ENCODE data around the gene NME9. TPM values are rescaled to one million over a fixed set of nuclear protein-coding genes. Genes with fewer than 3 reads are reported as not detected.
"Not testable (repeated sequence)": the region's sequence is repeated elsewhere in the genome, so short reads cannot be mapped to it uniquely, and the experiment has no call there.

The NME9 gene
- 1 to 10 TPM in 2 of 6 donors, under 1 TPM in 3, not detected in 1; 0.34 to 1.2 (median 0.87) TPM for polyA plus RNA-seq (ENCODE audit: low read depth in 6 of 6)

GRCh38 chr3:138329127-138329983 lies at the start of gene NME9:
NME9 (minus strand) TSS chr3:138329851; CDS start chr3:138329335, 516 bp downstream.
- Mint-ChIP-seq H3K27me3 (peaks cover 18 to 22% (median 22%) of the 10 kb centered on the region in 3 donors), H3K27ac (peak within 1 kb of the TSS in 5 of 6 donors; percentile 22 to 92 (median 47)), H3K36me3 (no peaks in the 10 kb centered on the region), H3K9me3 (no peaks in the 10 kb centered on the region), H3K4me3 (peak within 1 kb of the TSS; percentile 86 to 97 (median 92)), H3K4me1 (peaks cover 12 to 14% (median 12%) of the 10 kb centered on the region in 3 donors)
- ATAC-seq (ENCODE audit: low read depth in 2 of 2): peak; percentile 80 to 83
- DNase-seq: peak; percentile 61

- ATAC-seq (ENCODE audit: low read depth in 2 of 2) (no peak), DNase-seq (no peak)
- H3K27me3 Mint-ChIP-seq: peaks cover 76 to 80% (median 78%) of the 10 kb centered on the region in 3 donors
- H3K9me3 Mint-ChIP-seq: peaks cover 0 to 12% (median 5%) of the 10 kb centered on the region in 7 donors
- peaks cover 0 to 18% of the 10 kb centered on the region in 2 donors for H3K36me3 Mint-ChIP-seq
- no peaks in the 10 kb centered on the region for H3K4me1 Mint-ChIP-seq
- no peak overlapping the region for H3K27ac Mint-ChIP-seq
- H3K4me3 Mint-ChIP-seq: no peak overlapping the region
Observed at GRCh38 chr3:138378990-138379389, 49.3 kb upstream of the NME9 start.

- no peak overlapping the region for H3K27ac Mint-ChIP-seq
- DNase-seq: no peak
- peaks cover 0 to 12% (median 5%) of the 10 kb centered on the region in 7 donors for H3K9me3 Mint-ChIP-seq
- no peaks in the 10 kb centered on the region for H3K4me1 Mint-ChIP-seq
- ATAC-seq (ENCODE audit: low read depth in 2 of 2): no peak
- H3K27me3 Mint-ChIP-seq: peaks cover 75 to 76% (median 75%) of the 10 kb centered on the region in 3 donors
- peak overlapping the region in 1 of 8 donors; percentile 26 for H3K4me3 Mint-ChIP-seq
- peaks cover 0 to 12% of the 10 kb centered on the region in 2 donors for H3K36me3 Mint-ChIP-seq
Observed at GRCh38 chr3:138378331-138378730, 48.7 kb upstream of the NME9 start.

GRCh38 chr3:138377804-138378203 lies 48.2 kb upstream of the NME9 start:
- no peaks in the 10 kb centered on the region for H3K4me1 Mint-ChIP-seq
- H3K27ac Mint-ChIP-seq: no peak overlapping the region
- no peak for ATAC-seq (ENCODE audit: low read depth in 2 of 2)
- H3K27me3 Mint-ChIP-seq: peaks cover 75 to 79% (median 79%) of the 10 kb centered on the region in 3 donors
- H3K36me3 Mint-ChIP-seq: peaks cover 0 to 12% of the 10 kb centered on the region in 2 donors
- no peak for DNase-seq
- H3K4me3 Mint-ChIP-seq: no peak overlapping the region
- H3K9me3 Mint-ChIP-seq: peaks cover 0 to 12% (median 6%) of the 10 kb centered on the region in 7 donors

GRCh38 chr3:138377212-138377611 lies 47.6 kb upstream of the NME9 start:
- peaks cover 75 to 82% (median 80%) of the 10 kb centered on the region in 3 donors for H3K27me3 Mint-ChIP-seq
- H3K4me1 Mint-ChIP-seq, H3K27ac Mint-ChIP-seq: not testable (repeated sequence)

GRCh38 chr3:138376663-138377062 lies 47.0 kb upstream of the NME9 start:
- H3K27me3 Mint-ChIP-seq: peaks cover 75 to 84% (median 81%) of the 10 kb centered on the region in 3 donors
- H3K27ac Mint-ChIP-seq: no peak overlapping the region
- ATAC-seq (ENCODE audit: low read depth in 2 of 2) (no peak), DNase-seq (no peak)
- H3K4me1 Mint-ChIP-seq: peaks cover 3 to 7% (median 4%) of the 10 kb centered on the region in 3 donors
- H3K9me3 Mint-ChIP-seq: peaks cover 3 to 12% (median 9%) of the 10 kb centered on the region in 7 donors
- H3K4me3 Mint-ChIP-seq: no peak overlapping the region
- H3K36me3 Mint-ChIP-seq: peaks cover 0 to 12% of the 10 kb centered on the region in 2 donors

More at GRCh38 chr3:138377212-138377611, 47.6 kb upstream of the NME9 start:
- Mint-ChIP-seq H3K9me3 (peaks cover 0 to 12% (median 6%) of the 10 kb centered on the region in 7 donors), H3K36me3 (peaks cover 0 to 12% of the 10 kb centered on the region in 2 donors)
- not testable (repeated sequence) for H3K4me3 Mint-ChIP-seq; ATAC-seq (ENCODE audit: low read depth in 2 of 2); DNase-seq

GRCh38 chr3:138375447-138375846 lies 45.8 kb upstream of the NME9 start:
- H3K27me3 Mint-ChIP-seq: peaks cover 69 to 80% (median 78%) of the 10 kb centered on the region in 3 donors

GRCh38 chr3:138374573-138375134 lies 45.0 kb upstream of the NME9 start:
- H3K4me3 Mint-ChIP-seq: peak overlapping the region in 1 of 8 donors; percentile 9
- H3K27ac Mint-ChIP-seq: peak overlapping the region in 1 of 6 donors; percentile 22
- peaks cover 0 to 14% of the 10 kb centered on the region in 2 donors for H3K36me3 Mint-ChIP-seq
- H3K4me1 Mint-ChIP-seq: peaks cover 11 to 14% (median 13%) of the 10 kb centered on the region in 3 donors
- DNase-seq (no peak), ATAC-seq (ENCODE audit: low read depth in 2 of 2) (no peak)
- H3K9me3 Mint-ChIP-seq: peaks cover 6 to 19% (median 14%) of the 10 kb centered on the region in 7 donors
- H3K27me3 Mint-ChIP-seq: peaks cover 62 to 73% (median 72%) of the 10 kb centered on the region in 3 donors

More at GRCh38 chr3:138375447-138375846, 45.8 kb upstream of the NME9 start:
- Mint-ChIP-seq H3K4me1 (peaks cover 11 to 14% (median 13%) of the 10 kb centered on the region in 3 donors), H3K9me3 (peaks cover 6 to 19% (median 14%) of the 10 kb centered on the region in 7 donors), H3K36me3 (peaks cover 0 to 14% of the 10 kb centered on the region in 2 donors), H3K4me3 (no peak overlapping the region), H3K27ac (no peak overlapping the region)
- ATAC-seq (ENCODE audit: low read depth in 2 of 2) (no peak), DNase-seq (no peak)

GRCh38 chr3:138373736-138374094 lies 44.1 kb upstream of the NME9 start:
- no peak overlapping the region for H3K27ac Mint-ChIP-seq
- H3K4me3 Mint-ChIP-seq: no peak overlapping the region
- no peak for DNase-seq
- H3K27me3 Mint-ChIP-seq: peaks cover 58 to 74% (median 72%) of the 10 kb centered on the region in 3 donors
- ATAC-seq (ENCODE audit: low read depth in 2 of 2): no peak
- H3K4me1 Mint-ChIP-seq: peaks cover 11 to 14% (median 13%) of the 10 kb centered on the region in 3 donors
- H3K36me3 Mint-ChIP-seq: peaks cover 0 to 14% of the 10 kb centered on the region in 2 donors
- H3K9me3 Mint-ChIP-seq: peaks cover 6 to 19% (median 14%) of the 10 kb centered on the region in 7 donors

- peaks cover 0 to 14% of the 10 kb centered on the region in 2 donors for H3K36me3 Mint-ChIP-seq
- H3K4me3 Mint-ChIP-seq: no peak overlapping the region
- peaks cover 6 to 19% (median 14%) of the 10 kb centered on the region in 7 donors for H3K9me3 Mint-ChIP-seq
- H3K27me3 Mint-ChIP-seq: peaks cover 56 to 74% (median 71%) of the 10 kb centered on the region in 3 donors
- H3K27ac Mint-ChIP-seq: no peak overlapping the region
- ATAC-seq (ENCODE audit: low read depth in 2 of 2) (no peak), DNase-seq (no peak)
- H3K4me1 Mint-ChIP-seq: peaks cover 11 to 14% (median 13%) of the 10 kb centered on the region in 3 donors
Observed at GRCh38 chr3:138373087-138373735, 43.6 kb upstream of the NME9 start.

GRCh38 chr3:138371070-138371965 lies 41.7 kb upstream of the NME9 start:
- Mint-ChIP-seq H3K27ac (peak overlapping the region in 2 of 6 donors; percentile 22 to 28), H3K4me3 (peak overlapping the region in 2 of 8 donors; percentile 16 to 25), H3K4me1 (peaks cover 11 to 14% (median 13%) of the 10 kb centered on the region in 3 donors), H3K9me3 (peaks cover 6 to 19% (median 14%) of the 10 kb centered on the region in 7 donors), H3K27me3 (peaks cover 49 to 76% (median 73%) of the 10 kb centered on the region in 3 donors), H3K36me3 (peaks cover 0 to 14% of the 10 kb centered on the region in 2 donors)
- peak; percentile 93 to 98 for ATAC-seq (ENCODE audit: low read depth in 2 of 2)
- peak; percentile 36 for DNase-seq

GRCh38 chr3:138370321-138370720 lies 40.7 kb upstream of the NME9 start:
- peaks cover 11 to 14% (median 13%) of the 10 kb centered on the region in 3 donors for H3K4me1 Mint-ChIP-seq
- ATAC-seq (ENCODE audit: low read depth in 2 of 2) (no peak), DNase-seq (no peak)
- peaks cover 6 to 18% (median 14%) of the 10 kb centered on the region in 7 donors for H3K9me3 Mint-ChIP-seq
- H3K27ac Mint-ChIP-seq: no peak overlapping the region
- H3K36me3 Mint-ChIP-seq: peaks cover 0 to 14% of the 10 kb centered on the region in 2 donors
- peaks cover 53 to 78% (median 75%) of the 10 kb centered on the region in 3 donors for H3K27me3 Mint-ChIP-seq
- H3K4me3 Mint-ChIP-seq: peak overlapping the region in 1 of 8 donors; percentile 43

Measured in naive B cell (primary cell).